ENCODE measurements around the gene PNCK.

Gene PNCK

DNA sequence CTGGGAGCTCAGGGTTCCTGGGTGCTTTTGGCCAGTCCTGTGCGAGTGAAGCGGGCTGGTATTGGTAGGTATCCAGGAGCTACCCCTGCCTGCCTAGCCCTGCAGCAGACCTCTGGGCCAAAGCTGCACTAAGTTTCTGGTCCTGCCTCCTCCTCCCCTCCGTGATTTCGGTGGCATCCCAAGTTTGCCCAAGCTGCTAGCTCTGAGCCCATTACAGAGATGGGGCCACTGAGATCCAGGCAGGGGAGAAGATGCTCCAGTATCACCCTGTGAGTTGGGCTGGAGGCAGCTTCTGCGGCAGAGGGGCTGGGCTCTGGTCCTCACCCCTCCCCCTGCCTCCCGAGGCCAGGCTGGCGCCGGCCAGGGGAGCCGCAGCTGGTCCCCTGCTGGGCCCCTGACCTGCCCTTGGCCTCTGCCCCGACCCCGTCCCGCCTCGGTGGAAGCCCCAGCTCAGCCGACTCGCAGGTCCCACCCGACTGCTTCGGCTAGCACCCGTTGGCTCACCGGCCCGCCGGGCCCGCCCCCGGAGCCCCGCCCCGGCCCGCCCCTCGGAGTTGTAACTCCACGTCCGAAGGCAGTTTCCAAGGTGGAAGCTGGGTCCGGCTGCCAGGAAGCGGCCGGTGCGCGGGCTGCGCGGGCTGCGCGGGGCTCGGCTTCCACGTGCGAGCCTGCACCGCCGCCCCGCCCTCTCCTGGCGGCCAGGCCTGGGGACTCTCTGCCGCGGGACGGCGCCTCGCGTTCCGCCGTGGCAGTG, 26.8 kb downstream of the PNCK start, which contains the start of gene DUSP9:
TSS of gene DUSP9 (plus strand) at position 584 of the 754 bp plus-strand sequence. CDS start 751 bp downstream, outside the sequence.
- Histone ChIP-seq H3K9ac (ENCODE audit: low read depth in 1 of 2, low read length in 2 of 2) (no peak within 1 kb of the TSS), H3K4me3 (ENCODE audit: low read depth in 1 of 2, low read length in 2 of 2) (no peak within 1 kb of the TSS), H3K9me3 (ENCODE audit: control insufficient read depth in 1 of 2, low read length in 2 of 2) (no peaks in the 10 kb centered on the region), H3K36me3 (ENCODE audit: control insufficient read depth in 1 of 2, insufficient read depth in 2 of 2, low read length in 2 of 2) (no peaks in the 10 kb centered on the region), H3K27me3 (ENCODE audit: control insufficient read depth in 1 of 2, insufficient read depth in 2 of 2, low read length in 2 of 2) (peaks cover 18 to 53% of the 10 kb centered on the region in 2 donors), H3K27ac (ENCODE audit: low read depth, low read length) (no peak within 1 kb of the TSS), H3K4me1 (ENCODE audit: control insufficient read depth in 1 of 2, insufficient read depth in 2 of 2, low read length in 2 of 2) (no peaks in the 10 kb centered on the region)

DNA sequence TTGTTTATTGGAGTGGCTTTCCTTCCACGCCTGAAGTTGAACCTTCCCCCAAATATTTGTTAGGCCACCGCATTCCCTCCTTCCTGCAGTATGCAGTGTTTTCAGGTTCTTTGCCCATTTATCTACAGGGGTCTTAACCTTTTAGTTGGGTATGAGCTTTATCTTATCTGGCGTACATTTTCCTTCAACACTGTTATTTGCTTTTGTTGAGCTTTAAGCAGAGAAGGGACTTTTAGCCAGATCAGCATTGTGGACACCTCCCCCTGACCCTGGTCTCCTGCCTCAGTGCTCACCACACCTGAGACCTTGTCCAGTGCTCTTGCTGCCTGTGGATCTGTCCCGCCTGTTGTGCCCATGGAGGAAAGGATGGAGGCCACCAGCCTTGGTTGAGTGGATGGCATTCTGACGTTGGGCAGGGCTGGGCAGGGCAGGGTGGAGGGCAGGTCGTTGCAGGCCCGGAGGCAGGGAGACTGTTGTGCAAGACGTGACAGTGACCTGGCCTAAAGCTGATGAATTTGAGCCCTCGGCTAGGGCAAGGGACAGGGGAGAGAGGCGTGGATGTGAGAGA, 27.6 kb downstream of the PNCK start:
- Histone ChIP-seq H3K4me1 (ENCODE audit: control insufficient read depth in 1 of 2, insufficient read depth in 2 of 2, low read length in 2 of 2) (no peaks in the 10 kb centered on the region), H3K36me3 (ENCODE audit: control insufficient read depth in 1 of 2, insufficient read depth in 2 of 2, low read length in 2 of 2) (no peaks in the 10 kb centered on the region), H3K27ac (ENCODE audit: low read depth, low read length) (no peak overlapping the region), H3K4me3 (ENCODE audit: low read depth in 1 of 2, low read length in 2 of 2) (no peak overlapping the region), H3K9me3 (ENCODE audit: control insufficient read depth in 1 of 2, low read length in 2 of 2) (no peaks in the 10 kb centered on the region), H3K27me3 (ENCODE audit: control insufficient read depth in 1 of 2, insufficient read depth in 2 of 2, low read length in 2 of 2) (peaks cover 23 to 58% of the 10 kb centered on the region in 2 donors), H3K9ac (ENCODE audit: low read depth in 1 of 2, low read length in 2 of 2) (no peak overlapping the region)

DNA sequence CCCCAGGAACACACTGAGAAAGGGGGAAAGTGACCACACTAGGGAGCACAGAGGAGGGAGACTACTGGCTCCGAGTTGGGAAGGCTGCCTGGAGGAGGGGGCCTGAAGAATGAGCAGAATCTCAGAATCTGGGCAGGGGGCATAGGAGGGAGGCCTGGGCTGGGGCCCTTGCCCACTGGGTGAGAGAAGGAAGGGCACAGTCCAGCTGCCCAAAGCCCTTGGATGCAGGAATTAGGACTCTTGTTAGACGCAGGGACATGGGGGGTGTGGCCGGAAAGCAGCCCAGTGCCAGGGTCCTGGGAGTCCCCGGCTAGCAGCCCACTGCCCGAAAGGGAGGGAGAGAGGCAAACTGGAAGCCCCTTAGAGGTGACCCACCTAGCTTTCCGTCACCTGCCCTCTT, 28.5 kb downstream of the PNCK start:
- peaks cover 25 to 58% of the 10 kb centered on the region in 2 donors for H3K27me3 ChIP-seq (ENCODE audit: control insufficient read depth in 1 of 2, insufficient read depth in 2 of 2, low read length in 2 of 2)
- no peaks in the 10 kb centered on the region for H3K4me1 ChIP-seq (ENCODE audit: control insufficient read depth in 1 of 2, insufficient read depth in 2 of 2, low read length in 2 of 2)
- H3K9ac ChIP-seq (ENCODE audit: low read depth in 1 of 2, low read length in 2 of 2), result no peak overlapping the region
- H3K9me3 ChIP-seq (ENCODE audit: control insufficient read depth in 1 of 2, low read length in 2 of 2), result no peaks in the 10 kb centered on the region
- no peaks in the 10 kb centered on the region for H3K36me3 ChIP-seq (ENCODE audit: control insufficient read depth in 1 of 2, insufficient read depth in 2 of 2, low read length in 2 of 2)
- H3K27ac ChIP-seq (ENCODE audit: low read depth, low read length), result no peak overlapping the region
- H3K4me3 ChIP-seq (ENCODE audit: low read depth in 1 of 2, low read length in 2 of 2), result no peak overlapping the region

DNA sequence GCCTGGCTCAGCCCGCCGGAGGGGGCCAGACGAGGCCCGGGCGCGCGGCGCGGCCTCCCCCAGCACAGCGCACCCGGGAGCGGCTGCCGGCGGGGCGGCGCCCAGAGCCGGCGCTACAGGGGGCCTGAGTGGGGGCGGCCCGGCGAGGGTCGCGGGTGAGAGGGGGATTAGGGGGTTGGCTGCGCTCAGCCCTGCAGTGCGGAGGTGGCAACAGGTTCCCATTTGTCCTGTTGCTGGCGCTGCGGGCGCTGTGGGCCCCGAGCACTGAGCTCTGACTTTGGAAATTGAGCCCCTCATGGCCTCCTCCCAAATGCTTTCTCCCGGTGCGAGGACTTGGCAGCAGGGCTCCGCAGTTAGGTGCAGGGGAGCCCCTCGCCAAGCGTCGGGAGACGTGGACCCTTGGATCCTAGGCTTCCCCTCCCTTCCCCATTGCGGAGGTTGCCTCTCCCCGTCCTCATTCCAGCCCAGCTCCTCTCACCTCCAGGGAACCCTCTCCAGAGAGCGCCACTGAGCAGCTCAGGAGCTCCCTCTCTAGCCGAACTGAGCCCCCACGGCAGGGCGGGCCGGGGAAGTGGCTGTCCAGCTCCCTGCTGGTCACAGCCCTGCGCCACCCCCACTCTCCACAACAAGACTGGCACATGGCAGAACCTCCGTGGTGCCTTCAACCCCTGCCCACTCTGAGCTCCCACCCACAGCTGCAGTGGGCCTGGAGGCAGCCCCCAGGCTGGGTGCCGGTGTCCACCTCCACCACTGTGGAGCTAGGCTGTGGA, 29.1 kb downstream of the PNCK start:
- Histone ChIP-seq H3K36me3 (ENCODE audit: control insufficient read depth in 1 of 2, insufficient read depth in 2 of 2, low read length in 2 of 2) (no peaks in the 10 kb centered on the region), H3K9me3 (ENCODE audit: control insufficient read depth in 1 of 2, low read length in 2 of 2) (no peaks in the 10 kb centered on the region), H3K27ac (ENCODE audit: low read depth, low read length) (no peak overlapping the region), H3K9ac (ENCODE audit: low read depth in 1 of 2, low read length in 2 of 2) (no peak overlapping the region), H3K4me1 (ENCODE audit: control insufficient read depth in 1 of 2, insufficient read depth in 2 of 2, low read length in 2 of 2) (no peaks in the 10 kb centered on the region), H3K4me3 (ENCODE audit: low read depth in 1 of 2, low read length in 2 of 2) (no peak overlapping the region), H3K27me3 (ENCODE audit: control insufficient read depth in 1 of 2, insufficient read depth in 2 of 2, low read length in 2 of 2) (peaks cover 25 to 58% of the 10 kb centered on the region in 2 donors)

DNA sequence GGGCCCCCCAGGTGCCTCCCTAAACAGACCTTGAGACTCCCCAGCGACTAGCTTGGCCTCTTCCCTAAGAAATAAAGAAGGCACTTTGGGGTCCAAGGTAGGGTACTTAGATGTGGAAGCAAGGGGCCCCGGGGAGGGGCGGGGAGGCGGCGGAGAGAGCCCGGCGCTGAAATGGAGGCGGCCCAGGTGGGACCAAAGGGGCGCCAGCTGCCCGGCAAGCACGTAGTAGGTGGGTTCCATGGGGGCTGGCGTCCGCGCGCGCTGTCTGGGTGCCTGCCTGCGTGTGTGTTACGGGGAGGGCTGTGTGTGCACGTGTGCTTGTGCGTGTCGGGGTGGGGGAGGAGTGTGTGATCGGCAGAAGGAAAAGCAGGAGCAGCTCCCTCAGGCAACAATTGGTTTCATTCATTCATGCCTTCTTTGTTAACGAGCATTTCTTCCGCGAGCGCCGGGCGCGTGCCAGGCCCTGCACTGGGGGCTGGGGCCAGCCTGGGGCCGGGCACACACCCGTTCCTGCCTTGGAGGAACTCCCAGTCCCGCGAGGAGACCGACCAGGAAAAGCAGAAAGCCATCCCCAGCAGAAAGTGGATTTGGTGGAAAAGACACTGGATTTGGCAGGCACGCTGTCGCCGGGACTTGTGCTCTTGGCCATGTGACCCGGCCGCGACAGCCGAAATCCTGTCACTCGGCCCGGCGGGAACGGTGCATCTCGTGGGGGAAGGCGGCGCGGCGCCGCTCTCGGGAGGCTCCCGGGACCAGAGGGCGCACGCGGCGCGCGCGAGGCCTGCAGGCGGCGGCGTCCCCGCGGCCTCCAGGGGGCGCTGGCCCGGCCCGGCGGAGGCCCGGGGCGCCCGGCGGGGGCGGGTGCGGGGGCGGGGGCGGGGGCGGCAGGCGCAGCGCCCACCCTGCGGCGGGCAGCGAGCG, 29.9 kb downstream of the PNCK start:
- Histone ChIP-seq H3K27me3 (ENCODE audit: control insufficient read depth in 1 of 2, insufficient read depth in 2 of 2, low read length in 2 of 2) (peaks cover 25 to 53% of the 10 kb centered on the region in 2 donors), H3K27ac (ENCODE audit: low read depth, low read length) (no peak overlapping the region), H3K4me3 (ENCODE audit: low read depth in 1 of 2, low read length in 2 of 2) (peak overlapping the region in 1 of 2 donors; percentile 22), H3K36me3 (ENCODE audit: control insufficient read depth in 1 of 2, insufficient read depth in 2 of 2, low read length in 2 of 2) (no peaks in the 10 kb centered on the region), H3K4me1 (ENCODE audit: control insufficient read depth in 1 of 2, insufficient read depth in 2 of 2, low read length in 2 of 2) (no peaks in the 10 kb centered on the region), H3K9ac (ENCODE audit: low read depth in 1 of 2, low read length in 2 of 2) (no peak overlapping the region), H3K9me3 (ENCODE audit: control insufficient read depth in 1 of 2, low read length in 2 of 2) (no peaks in the 10 kb centered on the region)

DNA sequence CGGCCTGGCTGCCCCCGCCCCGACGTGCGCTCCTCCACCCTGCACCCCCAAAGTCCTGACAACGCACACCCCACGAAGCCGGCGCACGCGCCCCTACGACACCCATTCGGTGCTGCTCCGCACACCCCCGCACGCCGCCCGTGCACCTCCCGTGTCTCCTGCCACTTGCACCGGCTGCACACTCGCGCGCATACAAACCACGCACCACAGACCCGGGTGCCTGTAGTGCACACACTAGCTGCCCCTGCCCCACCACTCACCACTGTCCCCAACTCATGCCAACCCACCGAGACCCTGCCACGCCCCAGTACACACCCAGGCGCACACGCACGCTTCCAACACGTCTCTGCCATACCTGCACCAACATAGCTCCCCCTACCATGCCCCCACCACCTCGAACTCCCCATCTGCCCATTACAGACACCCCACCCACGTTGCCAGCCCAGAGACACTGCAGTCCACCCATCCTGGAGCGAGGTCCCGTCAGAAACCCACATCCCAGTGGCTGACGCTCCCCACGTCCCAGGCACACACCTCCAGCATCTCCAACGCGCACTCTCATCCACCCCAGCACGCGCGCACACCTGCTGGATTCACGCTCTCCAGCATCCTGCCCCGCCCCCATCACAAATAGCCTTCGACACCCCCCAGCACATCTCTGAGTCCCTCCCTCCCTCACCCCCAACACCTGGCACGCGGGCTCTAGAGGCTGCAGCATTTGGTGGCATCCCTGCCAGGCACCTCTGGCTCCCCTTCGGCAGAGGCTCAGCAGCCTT, 30.8 kb downstream of the PNCK start:
- H3K36me3 ChIP-seq (ENCODE audit: control insufficient read depth in 1 of 2, insufficient read depth in 2 of 2, low read length in 2 of 2), result no peaks in the 10 kb centered on the region
- H3K4me1 ChIP-seq (ENCODE audit: control insufficient read depth in 1 of 2, insufficient read depth in 2 of 2, low read length in 2 of 2), result no peaks in the 10 kb centered on the region
- no peaks in the 10 kb centered on the region for H3K9me3 ChIP-seq (ENCODE audit: control insufficient read depth in 1 of 2, low read length in 2 of 2)
- H3K4me3 ChIP-seq (ENCODE audit: low read depth in 1 of 2, low read length in 2 of 2), result no peak overlapping the region
- H3K9ac ChIP-seq (ENCODE audit: low read depth in 1 of 2, low read length in 2 of 2), result no peak overlapping the region
- peaks cover 25 to 45% of the 10 kb centered on the region in 2 donors for H3K27me3 ChIP-seq (ENCODE audit: control insufficient read depth in 1 of 2, insufficient read depth in 2 of 2, low read length in 2 of 2)
- no peak overlapping the region for H3K27ac ChIP-seq (ENCODE audit: low read depth, low read length)

DNA sequence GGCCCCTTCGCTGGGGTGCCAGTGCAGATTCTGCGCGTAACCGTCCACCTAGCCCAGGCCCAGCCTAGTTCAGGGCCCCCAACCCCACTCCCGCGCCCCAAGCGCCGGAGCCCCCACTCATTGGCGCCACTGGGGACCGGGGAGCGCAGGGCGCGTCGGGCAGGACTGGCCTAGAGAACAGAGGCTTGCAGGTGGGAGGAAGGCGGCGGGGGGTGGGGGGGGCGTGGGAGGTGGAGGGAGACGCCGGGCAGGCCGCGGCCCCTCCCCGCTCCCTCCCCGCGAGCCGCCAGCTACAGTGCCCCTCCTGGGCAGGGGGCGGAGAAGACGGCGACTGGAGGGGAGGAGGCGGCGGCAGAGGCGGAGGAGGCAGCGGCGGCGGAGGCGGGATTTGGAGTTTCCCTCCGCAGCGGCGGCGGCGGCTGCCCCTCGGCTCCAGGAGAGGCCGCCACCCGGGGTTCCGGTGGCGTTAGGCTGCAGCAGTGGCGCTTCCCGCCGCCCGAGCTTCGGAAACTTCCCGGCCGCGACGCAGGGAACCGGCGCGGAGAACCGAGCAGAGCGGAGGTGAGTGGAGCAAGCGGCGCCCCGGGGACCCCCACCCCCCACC, 31.5 kb downstream of the PNCK start:
- H3K9ac ChIP-seq (ENCODE audit: low read depth in 1 of 2, low read length in 2 of 2), result no peak overlapping the region
- no peaks in the 10 kb centered on the region for H3K4me1 ChIP-seq (ENCODE audit: control insufficient read depth in 1 of 2, insufficient read depth in 2 of 2, low read length in 2 of 2)
- peaks cover 25 to 41% of the 10 kb centered on the region in 2 donors for H3K27me3 ChIP-seq (ENCODE audit: control insufficient read depth in 1 of 2, insufficient read depth in 2 of 2, low read length in 2 of 2)
- H3K9me3 ChIP-seq (ENCODE audit: control insufficient read depth in 1 of 2, low read length in 2 of 2), result no peaks in the 10 kb centered on the region
- no peaks in the 10 kb centered on the region for H3K36me3 ChIP-seq (ENCODE audit: control insufficient read depth in 1 of 2, insufficient read depth in 2 of 2, low read length in 2 of 2)
- H3K27ac ChIP-seq (ENCODE audit: low read depth, low read length), result no peak overlapping the region
- H3K4me3 ChIP-seq (ENCODE audit: low read depth in 1 of 2, low read length in 2 of 2), result no peak overlapping the region

DNA sequence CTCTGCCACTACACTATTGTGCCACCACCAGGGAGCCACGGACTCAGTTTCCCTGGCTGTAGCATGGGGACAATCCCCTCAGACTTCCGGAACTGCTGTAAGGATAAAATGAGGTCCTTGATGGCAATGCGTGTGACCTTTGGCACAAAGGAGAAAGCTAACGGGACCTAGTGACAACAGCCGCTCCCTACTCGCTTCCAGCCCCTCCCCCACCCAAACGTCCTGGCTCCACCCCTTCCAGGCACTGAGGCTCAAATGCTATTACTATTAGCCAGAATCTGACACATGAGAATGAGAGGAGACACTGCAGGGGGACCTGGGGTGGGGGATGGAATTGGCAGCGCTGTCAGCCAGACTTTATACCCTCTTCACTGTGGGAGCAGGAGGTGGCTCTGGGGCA, 32.0 kb downstream of the PNCK start:
- no peak overlapping the region for H3K27ac ChIP-seq (ENCODE audit: low read depth, low read length)
- no peaks in the 10 kb centered on the region for H3K4me1 ChIP-seq (ENCODE audit: control insufficient read depth in 1 of 2, insufficient read depth in 2 of 2, low read length in 2 of 2)
- H3K36me3 ChIP-seq (ENCODE audit: control insufficient read depth in 1 of 2, insufficient read depth in 2 of 2, low read length in 2 of 2), result no peaks in the 10 kb centered on the region
- H3K4me3 ChIP-seq (ENCODE audit: low read depth in 1 of 2, low read length in 2 of 2), result no peak overlapping the region
- H3K9me3 ChIP-seq (ENCODE audit: control insufficient read depth in 1 of 2, low read length in 2 of 2), result no peaks in the 10 kb centered on the region
- H3K9ac ChIP-seq (ENCODE audit: low read depth in 1 of 2, low read length in 2 of 2), result no peak overlapping the region
- peaks cover 24 to 39% of the 10 kb centered on the region in 2 donors for H3K27me3 ChIP-seq (ENCODE audit: control insufficient read depth in 1 of 2, insufficient read depth in 2 of 2, low read length in 2 of 2)

Data from duodenal mucosa (tissue), 2 donors.